HEK293 (cell line): ENCODE measurements around the gene TRAF3IP3.
A peak's percentile ranks its signal among the peaks of the same experiment; 100 is the strongest.

Source experiments
- ATF2 ChIP-seq: fragments of 450-650 bp; formaldehyde crosslinking; IDR thresholded peaks from 2 replicates; pipeline ENCODE4 v1.5.1; 2016; ENCODE audit warnings: missing biosample characterization, missing genetic modification characterization, low read depth
- GLIS1 ChIP-seq: fragments of 450-650 bp; formaldehyde crosslinking; IDR thresholded peaks from 2 replicates; pipeline ENCODE4 v1.5.1; 2016; ENCODE audit warnings: missing biosample characterization, missing genetic modification characterization
- HIC1 ChIP-seq: fragments of 450-650 bp; formaldehyde crosslinking; IDR thresholded peaks from 2 replicates; pipeline ENCODE4 v1.5.1; 2016; ENCODE audit warnings: missing biosample characterization, missing genetic modification characterization
- HOXA7 ChIP-seq: sonication (generic); formaldehyde crosslinking; IDR thresholded peaks from 2 replicates; pipeline ENCODE4 v1.8.1; 2022; ENCODE audit warnings: missing genetic modification reagents, borderline replicate concordance
- REST ChIP-seq: fragments of 450-650 bp; formaldehyde crosslinking; IDR thresholded peaks from 2 replicates; pipeline ENCODE4 v1.5.1; 2016; ENCODE audit warnings: missing biosample characterization, missing genetic modification characterization
- TRIM28 ChIP-seq: IDR thresholded peaks from 2 replicates; pipeline ENCODE4 v1.6.1; 2011; ENCODE audit warnings: low read length, control low read depth, borderline replicate concordance
- ZBTB21 ChIP-seq: fragments of 450-650 bp; formaldehyde crosslinking; IDR thresholded peaks from 2 replicates; pipeline ENCODE4 v1.5.1; 2017; ENCODE audit warnings: missing biosample characterization, missing genetic modification characterization
- ZNF18 ChIP-seq: fragments of 450-650 bp; formaldehyde crosslinking; IDR thresholded peaks from 2 replicates; pipeline ENCODE4 v1.5.1; 2016; ENCODE audit warnings: missing biosample characterization, missing genetic modification characterization
- ZNF266 ChIP-seq: fragments of 450-650 bp; formaldehyde crosslinking; IDR thresholded peaks from 2 replicates; pipeline ENCODE4 v1.5.1; 2016; ENCODE audit warnings: missing biosample characterization, missing genetic modification characterization, low read depth
- ZNF404 ChIP-seq: fragments of 450-650 bp; formaldehyde crosslinking; IDR thresholded peaks from 2 replicates; pipeline ENCODE4 v1.5.1; 2017; ENCODE audit warnings: missing biosample characterization, missing genetic modification characterization
- ZNF416 ChIP-seq: fragments of 450-650 bp; formaldehyde crosslinking; IDR thresholded peaks from 2 replicates; pipeline ENCODE4 v1.5.1; 2016; ENCODE audit warnings: missing biosample characterization, missing genetic modification characterization
- ZNF518A ChIP-seq: fragments of 450-650 bp; formaldehyde crosslinking; conservative IDR thresholded peaks from 2 replicates; pipeline ENCODE4 v1.5.1; 2016; ENCODE audit warnings: low read depth, missing biosample characterization, missing genetic modification characterization
- ZNF692 ChIP-seq: fragments of 450-650 bp; formaldehyde crosslinking; IDR thresholded peaks from 2 replicates; pipeline ENCODE4 v1.5.1; 2016; ENCODE audit warnings: missing biosample characterization, missing genetic modification characterization
- ZNF76 ChIP-seq: fragments of 450-650 bp; formaldehyde crosslinking; IDR thresholded peaks from 2 replicates; pipeline ENCODE4; 2016; ENCODE audit warnings: low read depth, missing biosample characterization, missing genetic modification characterization, borderline replicate concordance

Gene TRAF3IP3

GRCh38 chr1:209784265-209785169, 28.7 kb downstream of the TRAF3IP3 start, which contains the start of gene C1orf74 (continued):
- TF ChIP-seq TRIM28 (peak; percentile 66; the same call in 1 of the 2 replicates), ZNF18 (no peak), ATF2 (tag by site-specific recombination) (peak; percentile 100), ZNF692 (tag by site-specific recombination) (peak; percentile 59; the same call in 1 of the 2 replicates), ZBTB21 (tag by site-specific recombination) (peak; percentile 99), ZNF416 (tag by site-specific recombination) (no peak), ZNF404 (no peak), HIC1 (no peak), REST (tag by site-specific recombination) (no peak; the same call in 1 of the 2 replicates), ZNF266 (tag by site-specific recombination) (no peak), ZNF518A (peak; percentile 100), ZNF76 (peak; percentile 57; the same call in 1 of the 2 replicates), HOXA7 (no peak), GLIS1 (tag by site-specific recombination) (no peak)
